EH (cell line): Measurements from ENCODE around the gene POTEJ.
"Not testable (repeated sequence)": the region's sequence is repeated elsewhere in the genome, so short reads cannot be mapped to it uniquely, and the experiment has no call there.

Source experiments
- DNase-seq: peaks from one replicate; pipeline ENCODE4 v3.0.0-alpha.2; 2015; ENCODE audit warnings: low read depth

POTEJ gene

GRCh38 chr2:130601648-130602302, 9.5 kb upstream of the POTEJ start:
- DNase-seq, result not testable (repeated sequence)

GRCh38 chr2:130608276-130609001, 2.8 kb upstream of the POTEJ start:
- DNase-seq, result not testable (repeated sequence)

GRCh38 chr2:130609002-130609920, 2.0 kb upstream of the POTEJ start:
- not testable (repeated sequence) for DNase-seq

GRCh38 chr2:130610486-130610885, 754 bp upstream of the POTEJ start:
- not testable (repeated sequence) for DNase-seq

GRCh38 chr2:130628784-130629475, 17.7 kb downstream of the POTEJ start:
- not testable (repeated sequence) for DNase-seq

GRCh38 chr2:130638973-130639372, 27.7 kb downstream of the POTEJ start:
- not testable (repeated sequence) for DNase-seq

GRCh38 chr2:130641688-130642087, 30.4 kb downstream of the POTEJ start:
- DNase-seq, result not testable (repeated sequence)

GRCh38 chr2:130649285-130649684, 38.0 kb downstream of the POTEJ start:
- not testable (repeated sequence) for DNase-seq

- not testable (repeated sequence) for DNase-seq
Observed at GRCh38 chr2:130664506-130664905, 53.3 kb downstream of the POTEJ start.

- not testable (repeated sequence) for DNase-seq
Observed at GRCh38 chr2:130665596-130665995, 54.4 kb downstream of the POTEJ start.

GRCh38 chr2:130667516-130667915, 56.3 kb downstream of the POTEJ start:
- DNase-seq, result not testable (repeated sequence)

GRCh38 chr2:130670026-130670745, 58.9 kb downstream of the POTEJ start:
- not testable (repeated sequence) for DNase-seq

- DNase-seq, result not testable (repeated sequence)
Observed at GRCh38 chr2:130692041-130692770, 81.0 kb downstream of the POTEJ start.

GRCh38 chr2:130693474-130693873, 82.2 kb downstream of the POTEJ start:
- peak; percentile 1 for DNase-seq

GRCh38 chr2:130703250-130703649, 92.0 kb downstream of the POTEJ start:
- not testable (repeated sequence) for DNase-seq
